Epithelial cell of esophagus (primary cell): ENCODE measurements around the gene GCC2.
A peak's percentile ranks its signal among the peaks of the same experiment; 100 is the strongest.

ENCODE experiments used
- DNase-seq: peaks from one replicate; pipeline ENCODE4 v3.0.0; 2010; ENCODE audit warnings: low read depth
- H3K4me3 ChIP-seq: 2 replicates; pipeline ENCODE4 v1.5.1; 2011; ENCODE audit warnings: mild to moderate bottlenecking, low read length, control low read depth
- TF ChIP-seq, protein P1 (sequence below): IDR thresholded peaks from 2 replicates; pipeline ENCODE4 v1.5.1; 2011; ENCODE audit warnings: low read depth, mild to moderate bottlenecking, low read length, control low read depth, inconsistent platforms; ENCODE audit not compliant: insufficient read depth; ENCODE audit errors: missing control alignments

The GCC2 gene

DNA sequence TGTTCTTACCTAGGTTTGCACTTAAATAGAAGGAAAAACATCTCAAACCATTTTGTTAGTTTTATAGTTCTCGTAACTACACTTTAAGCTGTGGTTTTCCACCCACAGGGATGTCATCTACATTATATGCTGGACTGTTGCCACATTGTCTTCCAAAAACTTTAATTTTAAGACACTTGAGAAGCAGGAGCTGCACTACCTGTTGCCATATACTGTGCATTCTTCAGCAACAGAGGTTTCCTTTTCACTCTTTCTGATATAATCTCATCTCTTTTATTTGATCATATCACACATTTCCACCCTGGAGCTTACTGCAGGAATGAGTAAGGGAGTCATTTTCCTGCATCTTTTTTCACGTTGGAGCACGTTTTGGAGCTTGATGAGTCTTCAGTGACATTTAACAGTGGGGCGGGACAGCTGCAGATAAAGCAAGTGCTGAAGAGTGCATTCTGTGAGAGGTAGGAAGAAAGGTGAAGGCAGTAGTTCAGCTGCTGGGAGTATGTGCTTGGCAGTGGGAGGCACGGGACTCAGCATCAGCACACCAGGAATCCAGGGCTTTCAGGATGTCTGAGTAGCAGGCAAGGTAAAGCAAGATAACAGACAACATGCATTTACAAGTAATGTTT, 89.1 kb downstream of the GCC2 start:
- no peak overlapping the region for H3K4me3 ChIP-seq
- TF ChIP-seq, protein P1, sequence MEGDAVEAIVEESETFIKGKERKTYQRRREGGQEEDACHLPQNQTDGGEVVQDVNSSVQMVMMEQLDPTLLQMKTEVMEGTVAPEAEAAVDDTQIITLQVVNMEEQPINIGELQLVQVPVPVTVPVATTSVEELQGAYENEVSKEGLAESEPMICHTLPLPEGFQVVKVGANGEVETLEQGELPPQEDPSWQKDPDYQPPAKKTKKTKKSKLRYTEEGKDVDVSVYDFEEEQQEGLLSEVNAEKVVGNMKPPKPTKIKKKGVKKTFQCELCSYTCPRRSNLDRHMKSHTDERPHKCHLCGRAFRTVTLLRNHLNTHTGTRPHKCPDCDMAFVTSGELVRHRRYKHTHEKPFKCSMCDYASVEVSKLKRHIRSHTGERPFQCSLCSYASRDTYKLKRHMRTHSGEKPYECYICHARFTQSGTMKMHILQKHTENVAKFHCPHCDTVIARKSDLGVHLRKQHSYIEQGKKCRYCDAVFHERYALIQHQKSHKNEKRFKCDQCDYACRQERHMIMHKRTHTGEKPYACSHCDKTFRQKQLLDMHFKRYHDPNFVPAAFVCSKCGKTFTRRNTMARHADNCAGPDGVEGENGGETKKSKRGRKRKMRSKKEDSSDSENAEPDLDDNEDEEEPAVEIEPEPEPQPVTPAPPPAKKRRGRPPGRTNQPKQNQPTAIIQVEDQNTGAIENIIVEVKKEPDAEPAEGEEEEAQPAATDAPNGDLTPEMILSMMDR: no peak
- DNase-seq: peak; percentile 86

DNA sequence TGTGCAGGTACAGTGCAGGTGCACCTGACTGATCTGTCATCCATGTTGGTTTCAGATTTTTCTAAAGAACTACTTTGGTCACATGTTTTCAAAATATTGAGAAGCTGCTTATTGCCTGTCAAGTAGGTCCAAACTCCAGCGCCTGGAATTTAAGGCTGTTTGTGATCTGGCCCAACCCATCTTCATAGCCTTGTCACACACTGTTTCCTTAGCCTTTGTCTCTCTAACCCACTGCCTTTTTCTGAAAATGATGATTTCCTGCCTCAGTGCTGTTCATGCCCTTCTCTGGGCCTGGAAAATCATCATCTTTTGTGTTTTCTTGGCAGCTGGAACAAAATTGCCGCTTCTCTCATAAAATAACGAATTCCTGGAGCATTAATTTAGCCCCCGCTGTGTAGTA, 92.4 kb downstream of the GCC2 start:
- H3K4me3 ChIP-seq: no peak overlapping the region
- DNase-seq: no peak
- TF ChIP-seq, protein P1: no peak

DNA sequence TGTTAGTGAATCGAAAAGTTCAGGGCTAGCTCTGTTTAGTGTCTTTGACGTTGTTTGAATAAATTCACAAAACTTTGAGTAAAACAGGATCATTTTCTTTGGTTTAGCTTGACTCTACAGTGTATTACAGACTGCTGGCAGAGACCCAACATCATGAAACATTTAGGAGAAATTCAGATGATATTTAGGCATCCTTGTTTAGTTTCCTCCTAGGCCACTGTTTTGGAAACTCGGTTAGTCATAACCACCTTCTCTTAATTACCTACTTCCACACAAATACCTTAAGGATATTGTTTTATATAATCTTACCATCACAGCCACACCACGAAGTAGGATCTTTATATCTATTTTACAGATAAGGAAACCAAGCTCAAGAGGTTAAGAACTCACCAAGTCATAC, 93.1 kb downstream of the GCC2 start:
- DNase-seq: no peak
- H3K4me3 ChIP-seq: no peak overlapping the region
- TF ChIP-seq, protein P1: no peak

DNA sequence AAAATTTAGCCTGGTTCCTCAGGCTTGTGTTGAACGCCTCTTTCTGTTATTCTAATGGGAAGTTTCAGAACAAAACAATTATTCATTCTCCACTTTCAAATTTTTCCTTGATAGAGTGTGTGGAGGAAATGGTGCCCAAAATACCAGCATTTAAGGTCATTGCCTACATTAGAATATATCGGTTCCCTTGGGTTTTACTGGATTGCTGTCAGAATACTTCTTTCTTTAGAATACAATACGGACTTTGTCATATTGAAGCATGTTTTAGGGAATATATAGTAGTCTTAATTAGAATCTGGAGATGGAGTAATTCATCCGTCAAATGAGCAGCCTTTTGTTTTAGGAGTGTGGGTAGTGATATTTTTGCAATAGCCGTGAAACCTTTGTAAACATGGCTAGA, 98.6 kb downstream of the GCC2 start:
- TF ChIP-seq, protein P1: no peak
- no peak for DNase-seq

DNA sequence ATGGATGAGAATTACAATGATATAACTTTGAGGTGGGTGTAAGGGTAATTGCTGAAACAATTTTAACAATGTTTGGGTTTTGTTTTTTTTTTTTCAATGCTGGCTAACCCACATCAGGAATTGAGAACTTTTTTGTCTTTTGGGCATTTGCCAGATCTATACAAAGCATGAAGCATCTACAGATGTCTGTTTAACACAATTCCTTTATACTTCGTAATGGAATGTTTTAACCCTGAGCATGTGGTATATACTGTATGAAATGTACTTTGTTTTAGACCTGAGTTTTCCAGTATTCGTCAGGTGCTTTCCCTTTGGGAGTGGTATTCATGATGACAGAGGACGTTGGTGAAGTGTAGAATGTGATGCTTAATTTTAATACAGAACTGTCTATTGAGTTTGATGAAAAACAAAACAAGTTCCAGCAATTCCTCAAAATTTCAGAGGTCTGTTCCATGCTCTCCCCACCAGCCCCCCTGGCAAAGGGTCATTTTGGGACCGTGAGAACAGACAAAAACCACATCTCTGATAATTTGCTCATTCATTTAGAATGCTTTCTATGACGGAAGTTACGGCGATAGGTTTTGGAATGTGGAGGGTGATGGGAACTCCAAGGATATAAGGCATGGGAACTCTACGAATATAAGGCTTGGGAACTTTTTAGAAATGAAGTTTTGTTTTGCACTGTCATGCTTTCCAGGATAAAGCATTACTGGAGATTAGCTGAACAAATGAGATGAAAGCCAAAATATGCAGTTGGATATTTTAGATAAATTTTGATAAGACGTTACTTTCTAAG, 99.4 kb downstream of the GCC2 start:
- TF ChIP-seq, protein P1: no peak
- no peak overlapping the region for H3K4me3 ChIP-seq
- no peak for DNase-seq

More for the DNA sequence above, 98.6 kb downstream of the GCC2 start:
- H3K4me3 ChIP-seq: no peak overlapping the region

DNA sequence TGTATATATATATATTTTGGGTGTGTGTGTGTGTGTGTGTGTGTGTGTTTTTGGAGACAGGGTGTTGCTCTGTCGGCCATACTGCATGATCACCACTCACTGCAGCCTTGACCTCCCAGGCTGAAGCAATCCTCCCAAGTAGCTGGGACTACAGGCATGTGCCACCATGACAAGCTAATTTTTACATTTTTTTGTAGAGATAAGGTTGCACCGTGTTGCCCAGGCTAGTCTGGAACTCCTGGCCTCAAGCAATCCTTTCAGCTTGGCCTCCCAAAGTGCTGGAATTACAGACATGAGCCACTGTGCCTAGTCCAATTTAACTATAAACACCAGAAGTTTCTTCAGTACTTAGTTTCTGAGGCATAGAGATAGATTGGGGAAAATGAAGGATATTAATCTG, 103.6 kb downstream of the GCC2 start:
- no peak overlapping the region for H3K4me3 ChIP-seq
- no peak for DNase-seq
- TF ChIP-seq, protein P1: no peak

DNA sequence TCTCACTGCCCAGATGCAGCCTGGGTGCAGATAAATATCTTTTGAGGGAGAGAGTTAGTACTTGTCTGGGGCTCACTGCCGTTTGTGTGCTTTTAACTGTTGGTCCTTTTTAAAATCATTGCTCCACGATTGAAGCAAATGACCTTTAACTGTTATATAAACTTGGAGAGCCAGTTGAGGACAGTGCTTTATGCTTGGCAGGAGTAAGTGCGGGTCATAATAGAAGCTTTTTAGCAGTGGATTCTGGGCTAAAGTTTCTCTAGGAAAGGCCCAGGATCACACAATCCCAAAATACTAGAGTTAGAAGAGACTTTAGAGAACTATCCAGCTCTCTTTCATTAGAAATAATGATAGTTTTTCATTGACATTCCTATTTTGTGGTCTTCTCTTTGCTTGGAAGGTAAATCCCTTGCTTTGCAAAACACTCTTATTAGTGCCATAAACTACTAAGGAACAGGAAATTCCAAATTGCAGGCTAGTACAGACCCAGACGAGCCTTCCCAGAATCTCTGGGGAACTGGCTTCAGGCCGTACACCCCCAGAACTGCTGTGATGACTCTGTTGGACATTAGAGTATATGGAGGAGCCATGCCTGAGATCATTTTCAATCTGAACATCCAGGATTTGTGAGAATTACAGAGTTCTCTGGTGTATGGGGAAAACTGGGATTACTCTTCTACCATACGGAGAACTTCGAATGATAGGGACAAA, 104.4 kb downstream of the GCC2 start:
- no peak for DNase-seq
- no peak overlapping the region for H3K4me3 ChIP-seq
- TF ChIP-seq, protein P1: no peak
